ENCODE measurements around the gene ACSF3.

- TF ChIP-seq RAD21 (conservative IDR thresholded peaks at IDR 0.05) = no peak
- TF ChIP-seq, protein P1, sequence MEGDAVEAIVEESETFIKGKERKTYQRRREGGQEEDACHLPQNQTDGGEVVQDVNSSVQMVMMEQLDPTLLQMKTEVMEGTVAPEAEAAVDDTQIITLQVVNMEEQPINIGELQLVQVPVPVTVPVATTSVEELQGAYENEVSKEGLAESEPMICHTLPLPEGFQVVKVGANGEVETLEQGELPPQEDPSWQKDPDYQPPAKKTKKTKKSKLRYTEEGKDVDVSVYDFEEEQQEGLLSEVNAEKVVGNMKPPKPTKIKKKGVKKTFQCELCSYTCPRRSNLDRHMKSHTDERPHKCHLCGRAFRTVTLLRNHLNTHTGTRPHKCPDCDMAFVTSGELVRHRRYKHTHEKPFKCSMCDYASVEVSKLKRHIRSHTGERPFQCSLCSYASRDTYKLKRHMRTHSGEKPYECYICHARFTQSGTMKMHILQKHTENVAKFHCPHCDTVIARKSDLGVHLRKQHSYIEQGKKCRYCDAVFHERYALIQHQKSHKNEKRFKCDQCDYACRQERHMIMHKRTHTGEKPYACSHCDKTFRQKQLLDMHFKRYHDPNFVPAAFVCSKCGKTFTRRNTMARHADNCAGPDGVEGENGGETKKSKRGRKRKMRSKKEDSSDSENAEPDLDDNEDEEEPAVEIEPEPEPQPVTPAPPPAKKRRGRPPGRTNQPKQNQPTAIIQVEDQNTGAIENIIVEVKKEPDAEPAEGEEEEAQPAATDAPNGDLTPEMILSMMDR (IDR thresholded peaks at IDR 0.05; ENCODE audit: poor library complexity, severe bottlenecking) = no peak
- TF ChIP-seq POLR2AphosphoS5 (IDR thresholded peaks at IDR 0.05) = no peak
Measured at GRCh38 chr16:89191901-89192185, 98.2 kb downstream of the ACSF3 start.

Data from neural cell (in vitro differentiated cells).